ENCODE data around the gene NOL9.

GRCh38 chr1:6546326-6546725 is 8.0 kb downstream of the NOL9 start:
- TF ChIP-seq CTCF (IDR thresholded peaks at IDR 0.05): no peak
- TF ChIP-seq EP300 (IDR thresholded peaks at IDR 0.05): no peak
- TF ChIP-seq POLR2A (IDR thresholded peaks at IDR 0.05): no peak
- TF ChIP-seq POLR2AphosphoS5 (IDR thresholded peaks at IDR 0.05): no peak

Data from upper lobe of left lung (tissue), 4 donors.